Activated naive CD4-positive, alpha-beta T cell treated with anti-CD3 and anti-CD28 coated beads for 36 hours (primary cell): ENCODE measurements around the gene TAX1BP1. TPM values are rescaled to one million over a fixed set of nuclear protein-coding genes. Genes with fewer than 3 reads are reported as not detected.

ENCODE experiments used
- CTCF ChIA-PET: fragments of 350-600 bp; sonication (Branson Sonifier 250); formaldehyde crosslinking; loops from one replicate; lab custom pipeline; 2021; ENCODE audit warnings: antibody characterized with exemption; lab: Charles Lee
- DNase-seq: peaks from one replicate; pipeline ENCODE4 v3.0.0-alpha.2; 2020
- H3K27ac Mint-ChIP-seq: one replicate; pipeline ENCODE4 v1.8.0; 2021; ENCODE audit warnings: mild to moderate bottlenecking, mixed read lengths
- H3K27me3 Mint-ChIP-seq: one replicate; pipeline ENCODE4 v1.8.0; 2021; ENCODE audit warnings: low read depth, mixed read lengths
- H3K36me3 Mint-ChIP-seq: one replicate; pipeline ENCODE4 v1.8.0; 2021; ENCODE audit warnings: low read depth, mixed read lengths
- H3K4me1 Mint-ChIP-seq: one replicate; pipeline ENCODE4 v1.8.0; 2021; ENCODE audit warnings: low read depth, mixed read lengths
- H3K4me3 Mint-ChIP-seq: one replicate; pipeline ENCODE4 v1.8.0; 2021; ENCODE audit warnings: mild to moderate bottlenecking, moderate library complexity, mixed read lengths
- H3K9me3 Mint-ChIP-seq: one replicate; pipeline ENCODE4 v1.8.0; 2021; ENCODE audit warnings: mixed read lengths
- intact Hi-C: fragments of 100-400 bp; cut with micrococcal nuclease; formaldehyde crosslinking; loops from one replicate; pipeline ENCODE4 v1.15.1; 2023
- total RNA-seq, 2 experiments: library from RNA; stranded (reverse); gene quantifications; one replicate each; pipeline ENCODE4 v1.2.3, GENCODE V29; 2021

TAX1BP1 gene
- total RNA-seq, 2 experiments from 2014 or later: 84.1 to 87.9 TPM

DNA sequence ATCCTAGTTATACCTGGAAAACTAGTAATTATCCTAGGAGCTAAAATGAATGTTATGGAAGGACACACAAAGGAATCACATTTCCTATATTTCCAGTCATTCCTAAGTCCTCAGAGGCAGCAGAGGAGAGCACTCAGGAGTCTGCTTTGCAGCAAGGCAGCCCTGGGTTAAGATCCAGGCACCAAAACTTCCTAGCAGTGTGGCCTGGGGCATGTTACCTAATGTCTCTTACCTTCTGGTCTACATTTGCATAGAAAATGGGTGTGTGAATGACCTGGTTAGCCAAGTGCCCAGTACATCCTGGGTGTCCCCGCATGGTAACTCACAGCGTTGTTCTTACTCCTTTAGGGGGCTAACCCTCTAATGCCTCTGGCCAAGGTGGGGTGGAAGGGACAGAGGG lies 135.9 kb downstream of the TAX1BP1 start:
- intact Hi-C loops: no loop called here
- no peaks in the 10 kb centered on the region for H3K4me1 Mint-ChIP-seq
- CTCF ChIA-PET: no interaction called here
- no peaks in the 10 kb centered on the region for H3K27me3 Mint-ChIP-seq
- H3K27ac Mint-ChIP-seq: no peak overlapping the region
- no peak overlapping the region for H3K4me3 Mint-ChIP-seq
- no peaks in the 10 kb centered on the region for H3K36me3 Mint-ChIP-seq
- no peak for DNase-seq
- H3K9me3 Mint-ChIP-seq: no peaks in the 10 kb centered on the region

DNA sequence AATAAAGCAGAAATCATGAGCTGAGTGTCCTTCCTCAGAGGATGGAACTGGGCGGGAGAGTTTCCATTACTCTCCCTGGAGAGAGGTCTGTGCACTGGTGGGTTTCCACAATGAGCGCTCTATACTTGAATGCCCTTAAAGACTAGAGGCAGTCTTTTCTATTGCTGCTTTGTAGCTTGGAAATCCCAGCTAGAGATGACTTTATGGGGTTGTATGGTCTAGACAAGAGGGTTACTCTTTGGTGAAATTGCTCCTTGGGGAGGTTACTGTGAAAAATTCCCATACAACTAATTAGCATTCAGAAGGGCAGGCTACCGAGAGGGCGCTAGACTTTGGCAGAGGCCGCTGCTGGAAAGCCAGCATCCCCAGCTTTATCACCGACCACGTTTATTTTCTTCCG lies 136.8 kb downstream of the TAX1BP1 start:
- H3K4me1 Mint-ChIP-seq: no peaks in the 10 kb centered on the region
- CTCF ChIA-PET: no interaction called here
- H3K36me3 Mint-ChIP-seq: no peaks in the 10 kb centered on the region
- no peak overlapping the region for H3K4me3 Mint-ChIP-seq
- intact Hi-C loops: no loop called here
- H3K9me3 Mint-ChIP-seq: no peaks in the 10 kb centered on the region
- H3K27me3 Mint-ChIP-seq: no peaks in the 10 kb centered on the region
- H3K27ac Mint-ChIP-seq: no peak overlapping the region
- DNase-seq: no peak

Other genes starting within 250 kb of the TAX1BP1 start
- gene HIBADH, start 77.3 kb upstream of the TAX1BP1 start, total RNA-seq: 10 to 100 TPM; 20.8 to 22.5 TPM